ENCODE measurements around the gene KRT6B. TPM values are rescaled to one million over a fixed set of nuclear protein-coding genes. Genes with fewer than 3 reads are reported as not detected.

The KRT6B gene
- total RNA-seq, 1 donor from 2014 or later: not detected

GRCh38 chr12:52405922-52406385, 46.0 kb downstream of the KRT6B start, which contains the start of gene KRT82:
KRT82 (minus strand) TSS chr12:52406335; CDS start chr12:52406277, 58 bp downstream.
- Mint-ChIP-seq H3K27ac (ENCODE audit: unreplicated experiment) (no peak within 1 kb of the TSS), H3K4me1 (ENCODE audit: unreplicated experiment) (peaks cover 8% of the 10 kb centered on the region), H3K4me3 (ENCODE audit: unreplicated experiment) (no peak within 1 kb of the TSS), H3K36me3 (ENCODE audit: low read depth, unreplicated experiment) (peaks cover 5% of the 10 kb centered on the region), H3K27me3 (ENCODE audit: unreplicated experiment) (peaks cover 9% of the 10 kb centered on the region), H3K9me3 (ENCODE audit: unreplicated experiment) (peaks cover 5% of the 10 kb centered on the region)
- no peak for TF ChIP-seq CTCF (IDR thresholded peaks at IDR 0.05; ENCODE audit: unreplicated experiment)
- DNase-seq (ENCODE audit: low spot score): no peak

- peaks cover 5% of the 10 kb centered on the region for H3K9me3 Mint-ChIP-seq (ENCODE audit: unreplicated experiment)
- peaks cover 8% of the 10 kb centered on the region for H3K27me3 Mint-ChIP-seq (ENCODE audit: unreplicated experiment)
- TF ChIP-seq CTCF (IDR thresholded peaks at IDR 0.05; ENCODE audit: unreplicated experiment): no peak
- H3K4me1 Mint-ChIP-seq (ENCODE audit: unreplicated experiment): peaks cover 8% of the 10 kb centered on the region
- peaks cover 5% of the 10 kb centered on the region for H3K36me3 Mint-ChIP-seq (ENCODE audit: low read depth, unreplicated experiment)
- no peak for DNase-seq (ENCODE audit: low spot score)
- H3K4me3 Mint-ChIP-seq (ENCODE audit: unreplicated experiment): no peak overlapping the region
- H3K27ac Mint-ChIP-seq (ENCODE audit: unreplicated experiment): no peak overlapping the region
Measured at GRCh38 chr12:52404951-52405350, 47.0 kb downstream of the KRT6B start.

GRCh38 chr12:52403561-52403960, 48.4 kb downstream of the KRT6B start:
- peaks cover 8% of the 10 kb centered on the region for H3K4me1 Mint-ChIP-seq (ENCODE audit: unreplicated experiment)
- TF ChIP-seq CTCF (IDR thresholded peaks at IDR 0.05; ENCODE audit: unreplicated experiment): no peak
- H3K9me3 Mint-ChIP-seq (ENCODE audit: unreplicated experiment): peaks cover 3% of the 10 kb centered on the region
- peaks cover 2% of the 10 kb centered on the region for H3K36me3 Mint-ChIP-seq (ENCODE audit: low read depth, unreplicated experiment)
- peaks cover 7% of the 10 kb centered on the region for H3K27me3 Mint-ChIP-seq (ENCODE audit: unreplicated experiment)
- no peak for DNase-seq (ENCODE audit: low spot score)
- H3K27ac Mint-ChIP-seq (ENCODE audit: unreplicated experiment): no peak overlapping the region
- H3K4me3 Mint-ChIP-seq (ENCODE audit: unreplicated experiment): no peak overlapping the region

GRCh38 chr12:52402873-52403540, 48.9 kb downstream of the KRT6B start:
- Mint-ChIP-seq H3K27ac (ENCODE audit: unreplicated experiment) (no peak overlapping the region), H3K9me3 (ENCODE audit: unreplicated experiment) (no peaks in the 10 kb centered on the region), H3K4me1 (ENCODE audit: unreplicated experiment) (peaks cover 8% of the 10 kb centered on the region), H3K27me3 (ENCODE audit: unreplicated experiment) (peaks cover 5% of the 10 kb centered on the region), H3K4me3 (ENCODE audit: unreplicated experiment) (no peak overlapping the region), H3K36me3 (ENCODE audit: low read depth, unreplicated experiment) (no peaks in the 10 kb centered on the region)
- no peak for TF ChIP-seq CTCF (IDR thresholded peaks at IDR 0.05; ENCODE audit: unreplicated experiment)
- no peak for DNase-seq (ENCODE audit: low spot score)

- H3K27ac Mint-ChIP-seq (ENCODE audit: unreplicated experiment): no peak overlapping the region
- H3K9me3 Mint-ChIP-seq (ENCODE audit: unreplicated experiment): no peaks in the 10 kb centered on the region
- no peak overlapping the region for H3K4me3 Mint-ChIP-seq (ENCODE audit: unreplicated experiment)
- no peak for DNase-seq (ENCODE audit: low spot score)
- no peak for TF ChIP-seq CTCF (IDR thresholded peaks at IDR 0.05; ENCODE audit: unreplicated experiment)
- peaks cover 8% of the 10 kb centered on the region for H3K4me1 Mint-ChIP-seq (ENCODE audit: unreplicated experiment)
- no peaks in the 10 kb centered on the region for H3K36me3 Mint-ChIP-seq (ENCODE audit: low read depth, unreplicated experiment)
- H3K27me3 Mint-ChIP-seq (ENCODE audit: unreplicated experiment): peaks cover 5% of the 10 kb centered on the region
Measured at GRCh38 chr12:52402377-52402776, 49.6 kb downstream of the KRT6B start.
